ENCODE measurements around the gene UBFD1.

DNA sequence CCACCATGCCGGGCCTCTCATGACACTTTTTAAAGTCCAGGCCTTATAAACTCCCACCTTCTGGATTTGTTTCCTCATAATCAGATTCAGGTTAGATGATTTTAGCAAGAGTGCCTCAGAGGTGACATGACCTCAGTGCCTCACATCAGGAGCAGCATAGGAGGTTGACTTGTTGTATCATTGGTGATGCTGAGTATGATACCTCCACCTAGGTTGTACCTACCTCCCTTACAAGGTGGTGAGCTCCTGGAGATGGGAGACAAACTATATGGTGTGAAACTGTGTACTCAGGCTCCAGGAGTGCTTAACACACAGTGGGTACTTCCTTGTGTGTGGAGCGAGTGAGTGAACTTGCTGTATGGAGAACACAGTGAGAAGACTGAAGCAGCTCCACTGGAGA, 20.0 kb downstream of the UBFD1 start:
- TF ChIP-seq, protein P1, sequence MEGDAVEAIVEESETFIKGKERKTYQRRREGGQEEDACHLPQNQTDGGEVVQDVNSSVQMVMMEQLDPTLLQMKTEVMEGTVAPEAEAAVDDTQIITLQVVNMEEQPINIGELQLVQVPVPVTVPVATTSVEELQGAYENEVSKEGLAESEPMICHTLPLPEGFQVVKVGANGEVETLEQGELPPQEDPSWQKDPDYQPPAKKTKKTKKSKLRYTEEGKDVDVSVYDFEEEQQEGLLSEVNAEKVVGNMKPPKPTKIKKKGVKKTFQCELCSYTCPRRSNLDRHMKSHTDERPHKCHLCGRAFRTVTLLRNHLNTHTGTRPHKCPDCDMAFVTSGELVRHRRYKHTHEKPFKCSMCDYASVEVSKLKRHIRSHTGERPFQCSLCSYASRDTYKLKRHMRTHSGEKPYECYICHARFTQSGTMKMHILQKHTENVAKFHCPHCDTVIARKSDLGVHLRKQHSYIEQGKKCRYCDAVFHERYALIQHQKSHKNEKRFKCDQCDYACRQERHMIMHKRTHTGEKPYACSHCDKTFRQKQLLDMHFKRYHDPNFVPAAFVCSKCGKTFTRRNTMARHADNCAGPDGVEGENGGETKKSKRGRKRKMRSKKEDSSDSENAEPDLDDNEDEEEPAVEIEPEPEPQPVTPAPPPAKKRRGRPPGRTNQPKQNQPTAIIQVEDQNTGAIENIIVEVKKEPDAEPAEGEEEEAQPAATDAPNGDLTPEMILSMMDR (IDR thresholded peaks at IDR 0.05), result no peak
- TF ChIP-seq ZFX (IDR thresholded peaks at IDR 0.05; ENCODE audit: borderline replicate concordance), result no peak

All from 22Rv1 (cell line).